HG03108 (cell line): ENCODE results near the gene CEMIP.
"Not testable (repeated sequence)": the region's sequence is repeated elsewhere in the genome, so short reads cannot be mapped to it uniquely, and the experiment has no call there.

Experiments
- ATAC-seq: cut with Tn5 transposase; IDR thresholded peaks from one replicate; pipeline ENCODE4 v1.9.1; 2021; ENCODE audit warnings: moderate library complexity; ENCODE audit not compliant: unreplicated experiment

The CEMIP gene

GRCh38 chr15:80755885-80756284 lies 23.3 kb upstream of the CEMIP start:
- ATAC-seq, result no peak

- no peak for ATAC-seq
Measured at GRCh38 chr15:80758130-80758745, 20.9 kb upstream of the CEMIP start.

- no peak for ATAC-seq
Measured at GRCh38 chr15:80760960-80761359, 18.2 kb upstream of the CEMIP start.

- no peak for ATAC-seq
Measured at GRCh38 chr15:80761754-80762153, 17.4 kb upstream of the CEMIP start.

- not testable (repeated sequence) for ATAC-seq
Measured at GRCh38 chr15:80763235-80763634, 15.9 kb upstream of the CEMIP start.

- no peak for ATAC-seq
Measured at GRCh38 chr15:80764535-80764934, 14.6 kb upstream of the CEMIP start.

- no peak for ATAC-seq
Measured at GRCh38 chr15:80766275-80766674, 12.9 kb upstream of the CEMIP start.

- ATAC-seq, result no peak
Measured at GRCh38 chr15:80768158-80768557, 11.0 kb upstream of the CEMIP start.

GRCh38 chr15:80769153-80769828 lies 9.9 kb upstream of the CEMIP start:
- ATAC-seq, result no peak

GRCh38 chr15:80769829-80770705 lies 9.1 kb upstream of the CEMIP start:
- no peak for ATAC-seq

GRCh38 chr15:80773122-80773551 lies 6.0 kb upstream of the CEMIP start:
- no peak for ATAC-seq

GRCh38 chr15:80773792-80774352 lies 5.3 kb upstream of the CEMIP start:
- no peak for ATAC-seq

- ATAC-seq, result no peak
Measured at GRCh38 chr15:80774486-80774885, 4.7 kb upstream of the CEMIP start.

- ATAC-seq, result no peak
Measured at GRCh38 chr15:80775338-80775737, 3.8 kb upstream of the CEMIP start.

- ATAC-seq, result no peak
Measured at GRCh38 chr15:80776420-80777045, 2.6 kb upstream of the CEMIP start.

GRCh38 chr15:80777137-80777536 lies 2.0 kb upstream of the CEMIP start:
- ATAC-seq, result no peak

GRCh38 chr15:80777826-80778620 lies 1.1 kb upstream of the CEMIP start:
- ATAC-seq, result no peak

GRCh38 chr15:80778621-80778963 lies 578 bp upstream of the CEMIP start:
- no peak for ATAC-seq

- ATAC-seq, result no peak
Measured at GRCh38 chr15:80779658-80780415, 667 bp downstream of the CEMIP start.
